HFFc6 (cell line): ENCODE data around the gene SORD. TPM values are rescaled to one million over a fixed set of nuclear protein-coding genes. Genes with fewer than 3 reads are reported as not detected.

ENCODE experiments used
- DNase-seq: peaks from one replicate; pipeline ENCODE4 v3.0.0-alpha.2; 2018
- H3K27ac Mint-ChIP-seq: 2 replicates; pipeline ENCODE4 v1.8.0; 2020; ENCODE audit warnings: mild to moderate bottlenecking, mixed read lengths
- H3K27me3 Mint-ChIP-seq: 2 replicates; pipeline ENCODE4 v1.8.0; 2021; ENCODE audit warnings: mild to moderate bottlenecking, moderate library complexity, mixed read lengths; ENCODE audit not compliant: insufficient read depth
- H3K36me3 Mint-ChIP-seq: 2 replicates; pipeline ENCODE4 v1.8.0; 2021; ENCODE audit warnings: low read depth, mixed read lengths
- H3K4me1 Mint-ChIP-seq: 2 replicates; pipeline ENCODE4 v1.8.0; 2020; ENCODE audit warnings: low read depth, mixed read lengths
- H3K4me3 Mint-ChIP-seq: 2 replicates; pipeline ENCODE4 v1.8.0; 2020; ENCODE audit warnings: mild to moderate bottlenecking, moderate library complexity, mixed read lengths
- H3K9me3 Mint-ChIP-seq: 2 replicates; pipeline ENCODE4 v1.8.0; 2020; ENCODE audit warnings: mild to moderate bottlenecking, mixed read lengths
- CTCF ChIP-seq: fragments of 200-600 bp; sonication (generic); IDR thresholded peaks from 2 replicates; pipeline ENCODE4 v1.5.0; 2021; ENCODE audit warnings: antibody characterized with exemption, mild to moderate bottlenecking
- total RNA-seq, 6 experiments: library from RNA; stranded (reverse); fragmentation: NEBNext Ultra II Directional; extraction: Animal tissue kit (Norgen Biotek cat#: 25700); gene quantifications; 2 replicates in 1 of 6; 3 replicates in 5 of 6; pipeline ENCODE4 v1.2.3, GENCODE V29; 2021

The SORD gene
- total RNA-seq, 6 experiments from 2014 or later = 13.7 to 19.0 (median 16.7) TPM

- H3K27ac Mint-ChIP-seq = no peak overlapping the region
- H3K4me1 Mint-ChIP-seq = peaks cover 9% of the 10 kb centered on the region
- H3K9me3 Mint-ChIP-seq = no peaks in the 10 kb centered on the region
- no peak overlapping the region for H3K4me3 Mint-ChIP-seq
- H3K27me3 Mint-ChIP-seq = peaks cover 41% of the 10 kb centered on the region
- no peaks in the 10 kb centered on the region for H3K36me3 Mint-ChIP-seq
- no peak for TF ChIP-seq CTCF
- DNase-seq = no peak
Observed at GRCh38 chr15:45093013-45093412, 70.0 kb downstream of the SORD start.

- peaks cover 9% of the 10 kb centered on the region for H3K4me1 Mint-ChIP-seq
- H3K4me3 Mint-ChIP-seq = no peak overlapping the region
- no peak for DNase-seq
- H3K27me3 Mint-ChIP-seq = peaks cover 43% of the 10 kb centered on the region
- H3K36me3 Mint-ChIP-seq = no peaks in the 10 kb centered on the region
- no peak for TF ChIP-seq CTCF
- H3K27ac Mint-ChIP-seq = no peak overlapping the region
- H3K9me3 Mint-ChIP-seq = no peaks in the 10 kb centered on the region
Observed at GRCh38 chr15:45093622-45094357, 70.8 kb downstream of the SORD start.

GRCh38 chr15:45094358-45094730 lies 71.3 kb downstream of the SORD start:
- no peaks in the 10 kb centered on the region for H3K36me3 Mint-ChIP-seq
- H3K27ac Mint-ChIP-seq = no peak overlapping the region
- peaks cover 37% of the 10 kb centered on the region for H3K27me3 Mint-ChIP-seq
- no peak for DNase-seq
- H3K9me3 Mint-ChIP-seq = no peaks in the 10 kb centered on the region
- TF ChIP-seq CTCF = no peak
- H3K4me1 Mint-ChIP-seq = peaks cover 9% of the 10 kb centered on the region
- H3K4me3 Mint-ChIP-seq = no peak overlapping the region

GRCh38 chr15:45095661-45096060 lies 72.7 kb downstream of the SORD start:
- TF ChIP-seq CTCF = no peak
- no peak overlapping the region for H3K4me3 Mint-ChIP-seq
- no peak for DNase-seq
- H3K36me3 Mint-ChIP-seq = no peaks in the 10 kb centered on the region
- H3K27ac Mint-ChIP-seq = no peak overlapping the region
- H3K9me3 Mint-ChIP-seq = no peaks in the 10 kb centered on the region
- H3K4me1 Mint-ChIP-seq = peaks cover 9% of the 10 kb centered on the region
- peaks cover 40% of the 10 kb centered on the region for H3K27me3 Mint-ChIP-seq

- no peak for DNase-seq
- Mint-ChIP-seq H3K27me3 (peaks cover 38% of the 10 kb centered on the region), H3K9me3 (no peaks in the 10 kb centered on the region), H3K4me3 (no peak overlapping the region), H3K27ac (no peak overlapping the region), H3K36me3 (no peaks in the 10 kb centered on the region), H3K4me1 (no peaks in the 10 kb centered on the region)
- TF ChIP-seq CTCF = no peak
Observed at GRCh38 chr15:45097466-45097865, 74.5 kb downstream of the SORD start.
